Colonic mucosa (tissue), 4 donors: Measurements from ENCODE around the gene PCYT1A. TPM values are rescaled to one million over a fixed set of nuclear protein-coding genes. Genes with fewer than 3 reads are reported as not detected.

Experiments
- DNase-seq: peaks from one replicate; pipeline ENCODE4 v3.0.0-alpha.2; 2020
- H3K27ac ChIP-seq: fragments of 200-600 bp; one replicate; pipeline ENCODE4 v1.8.0; 2021
- H3K27me3 ChIP-seq: fragments of 200-600 bp; one replicate; pipeline ENCODE4 v1.8.0; 2021
- H3K36me3 ChIP-seq: fragments of 200-600 bp; one replicate; pipeline ENCODE4 v1.8.0; 2021
- H3K4me1 ChIP-seq: fragments of 200-600 bp; one replicate; pipeline ENCODE4 v1.8.0; 2021; ENCODE audit warnings: mild to moderate bottlenecking
- H3K4me3 ChIP-seq: fragments of 200-600 bp; one replicate; pipeline ENCODE4 v1.8.0; 2021
- H3K9ac ChIP-seq, 2 donors: one replicate each; pipeline ENCODE4 v1.7.0; 2013; ENCODE audit warnings: control low read depth in 2 of 2, low read depth in 2 of 2, low read length in 2 of 2
- H3K9me3 ChIP-seq: fragments of 200-600 bp; one replicate; pipeline ENCODE4 v1.8.0; 2021
- CTCF ChIP-seq: fragments of 200-600 bp; IDR thresholded peaks from one replicate; pipeline ENCODE4 v1.8.0; 2022; ENCODE audit warnings: antibody characterized with exemption, mild to moderate bottlenecking
- intact Hi-C: fragments of 100-400 bp; cut with DNase I; formaldehyde crosslinking; loops from one replicate; pipeline ENCODE4 v1.14.1; 2022
- total RNA-seq, 2 donors: library from RNA; stranded (reverse); fragmentation: NEBNext Ultra II Directional in 1 of 2; extraction: Animal tissue kit (Norgen Biotek cat#: 25700) in 1 of 2; gene quantifications; one replicate each; pipeline ENCODE4 v1.2.1, GENCODE V29; 2021
- donor health status: healthy.
- donor health status: DM: no; HTN: no; CAD: no.
- donor health status: DM: no; HTN: no; CAD: no.

PCYT1A gene
- total RNA-seq, 2 donors from 2014 or later, result 56.1 to 61.5 TPM

- Histone ChIP-seq H3K4me3 (no peak overlapping the region), H3K27ac (no peak overlapping the region), H3K4me1 (no peaks in the 10 kb centered on the region), H3K27me3 (peaks cover 2% of the 10 kb centered on the region), H3K36me3 (no peaks in the 10 kb centered on the region), H3K9me3 (no peaks in the 10 kb centered on the region), H3K9ac (no peak overlapping the region)
- intact Hi-C loops, result no loop called here
- TF ChIP-seq CTCF, result no peak
- no peak for DNase-seq
These were observed 39.9 kb upstream of the PCYT1A start for GRCh38 chr3:196327405-196327804.

GRCh38 chr3:196326936-196327335 is 39.4 kb upstream of the PCYT1A start:
- no peaks in the 10 kb centered on the region for H3K9me3 ChIP-seq
- H3K27ac ChIP-seq, result no peak overlapping the region
- H3K4me3 ChIP-seq, result no peak overlapping the region
- no peaks in the 10 kb centered on the region for H3K4me1 ChIP-seq
- H3K9ac ChIP-seq, result no peak overlapping the region
- TF ChIP-seq CTCF, result no peak
- intact Hi-C loops, result no loop called here
- peaks cover 2% of the 10 kb centered on the region for H3K27me3 ChIP-seq
- H3K36me3 ChIP-seq, result no peaks in the 10 kb centered on the region
- no peak for DNase-seq

DNA sequence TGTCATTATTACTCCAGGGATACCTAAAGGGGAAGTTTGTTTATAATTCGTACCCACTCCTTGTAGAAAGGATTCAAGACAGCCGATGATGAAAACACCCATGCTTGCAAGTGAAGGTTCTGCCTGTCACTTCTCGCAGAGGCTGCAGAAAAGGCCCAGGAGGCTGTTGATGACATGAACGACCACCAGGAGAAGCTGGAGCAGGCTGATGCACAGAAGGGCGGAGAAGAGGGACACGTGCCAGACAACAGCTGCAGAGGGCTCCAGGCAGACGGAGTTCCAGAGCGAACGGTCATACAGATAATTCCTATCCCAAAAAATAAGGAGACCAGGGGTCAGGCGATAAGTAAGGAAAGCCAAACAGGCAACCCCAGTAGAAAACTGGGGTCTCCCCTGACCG is 36.2 kb upstream of the PCYT1A start:
- no peak for DNase-seq
- H3K9ac ChIP-seq, result no peak overlapping the region
- TF ChIP-seq CTCF, result no peak
- no peak overlapping the region for H3K4me3 ChIP-seq
- no peak overlapping the region for H3K27ac ChIP-seq
- no peaks in the 10 kb centered on the region for H3K36me3 ChIP-seq
- intact Hi-C loops, result no loop called here
- peaks cover 2% of the 10 kb centered on the region for H3K27me3 ChIP-seq
- no peaks in the 10 kb centered on the region for H3K4me1 ChIP-seq
- no peaks in the 10 kb centered on the region for H3K9me3 ChIP-seq

DNA sequence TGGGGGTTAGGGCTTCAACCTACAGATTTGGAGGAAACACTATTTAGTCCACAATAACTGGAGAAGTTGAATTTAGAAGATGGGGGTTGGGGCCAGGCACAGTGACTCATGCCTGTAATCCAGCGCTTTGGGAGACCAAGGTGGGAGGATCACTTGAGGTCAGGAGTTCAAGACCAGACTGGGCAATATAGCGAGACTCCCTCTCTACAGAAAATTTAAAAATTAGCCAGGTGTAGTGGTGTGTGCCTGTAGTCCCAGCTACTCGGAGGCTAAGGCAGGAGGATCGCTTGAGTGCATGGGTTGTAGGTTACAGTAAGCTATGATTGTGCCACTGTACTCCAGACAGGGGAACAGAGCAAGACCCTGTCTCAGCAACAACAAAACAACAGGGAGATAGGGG is 35.5 kb upstream of the PCYT1A start:
- Histone ChIP-seq H3K4me3 (no peak overlapping the region), H3K27ac (no peak overlapping the region), H3K27me3 (peaks cover 2% of the 10 kb centered on the region), H3K4me1 (no peaks in the 10 kb centered on the region), H3K9me3 (no peaks in the 10 kb centered on the region), H3K36me3 (no peaks in the 10 kb centered on the region), H3K9ac (no peak overlapping the region)
- TF ChIP-seq CTCF, result no peak
- intact Hi-C loops, result no loop called here
- no peak for DNase-seq

GRCh38 chr3:196321162-196321561 is 33.6 kb upstream of the PCYT1A start:
- Histone ChIP-seq H3K27ac (no peak overlapping the region), H3K4me3 (no peak overlapping the region), H3K9me3 (no peaks in the 10 kb centered on the region), H3K9ac (no peak overlapping the region), H3K27me3 (no peaks in the 10 kb centered on the region), H3K36me3 (no peaks in the 10 kb centered on the region), H3K4me1 (no peaks in the 10 kb centered on the region)
- no peak for DNase-seq
- intact Hi-C loops, result no loop called here
- no peak for TF ChIP-seq CTCF

GRCh38 chr3:196320137-196320536 is 32.6 kb upstream of the PCYT1A start:
- Histone ChIP-seq H3K36me3 (no peaks in the 10 kb centered on the region), H3K4me3 (no peak overlapping the region), H3K4me1 (no peaks in the 10 kb centered on the region), H3K27ac (no peak overlapping the region), H3K9me3 (no peaks in the 10 kb centered on the region), H3K9ac (no peak overlapping the region), H3K27me3 (no peaks in the 10 kb centered on the region)
- no peak for TF ChIP-seq CTCF
- DNase-seq, result no peak
- intact Hi-C loops, result no loop called here
